Urothelium cell line (cell line): ENCODE data around the gene PGBD2.
"Not testable (repeated sequence)": the region's sequence is repeated elsewhere in the genome, so short reads cannot be mapped to it uniquely, and the experiment has no call there.

Experiments
- DNase-seq: peaks from one replicate; pipeline ENCODE4 v3.0.0; 2011; ENCODE audit warnings: low spot score, mixed read lengths
- FAIRE-seq: peaks from 2 replicates; lab custom pipeline; 2011; peaks lifted over from hg19 to GRCh38; lab: Jason Lieb, UNC

The PGBD2 gene

GRCh38 chr1:248906009-248906752 is at the start of gene PGBD2:
Gene PGBD2, plus strand, starts transcription at chr1:248906235. Its CDS starts 7,628 bp downstream, at chr1:248913863.
- DNase-seq (peak; percentile 90), FAIRE-seq (no peak)

GRCh38 chr1:248857201-248857600 is 48.8 kb upstream of the PGBD2 start:
- FAIRE-seq = no peak

GRCh38 chr1:248857749-248858095 is 48.3 kb upstream of the PGBD2 start:
- no peak for FAIRE-seq
- DNase-seq = no peak

More at GRCh38 chr1:248857201-248857600, 48.8 kb upstream of the PGBD2 start:
- no peak for DNase-seq

GRCh38 chr1:248858096-248858890 is 47.7 kb upstream of the PGBD2 start:
- no peak for FAIRE-seq
- peak; percentile 58 for DNase-seq

GRCh38 chr1:248858891-248859889 is 46.8 kb upstream of the PGBD2 start, which contains the start of gene ZNF692:
Gene ZNF692, minus strand, starts transcription at chr1:248859085. Its CDS starts 776 bp downstream, at chr1:248858309.
- DNase-seq (peak; percentile 92), FAIRE-seq (no peak)

GRCh38 chr1:248860007-248860406 is 46.0 kb upstream of the PGBD2 start:
- FAIRE-seq = no peak
- no peak for DNase-seq

- DNase-seq (no peak), FAIRE-seq (no peak)
Measured at GRCh38 chr1:248861616-248862015, 44.4 kb upstream of the PGBD2 start.

- FAIRE-seq = no peak
- no peak for DNase-seq
Measured at GRCh38 chr1:248862695-248862997, 43.4 kb upstream of the PGBD2 start.

- DNase-seq (peak; percentile 24), FAIRE-seq (no peak)
Measured at GRCh38 chr1:248862998-248863881, 42.8 kb upstream of the PGBD2 start.

- no peak for DNase-seq
- no peak for FAIRE-seq
Measured at GRCh38 chr1:248871837-248872401, 34.1 kb upstream of the PGBD2 start.

- no peak for FAIRE-seq
Measured at GRCh38 chr1:248872752-248873408, 33.2 kb upstream of the PGBD2 start.

GRCh38 chr1:248873409-248873992 is 32.5 kb upstream of the PGBD2 start:
- FAIRE-seq = no peak
- DNase-seq = peak; percentile 71

More at GRCh38 chr1:248872752-248873408, 33.2 kb upstream of the PGBD2 start:
- DNase-seq = peak; percentile 34

GRCh38 chr1:248873993-248874533 is 32.0 kb upstream of the PGBD2 start:
- peak; percentile 48 for DNase-seq
- FAIRE-seq = no peak

GRCh38 chr1:248881261-248881660 is 24.8 kb upstream of the PGBD2 start:
- DNase-seq (no peak), FAIRE-seq (no peak)

- not testable (repeated sequence) for FAIRE-seq, DNase-seq
Measured at GRCh38 chr1:248882427-248882826, 23.6 kb upstream of the PGBD2 start.

GRCh38 chr1:248884632-248885295 is 21.3 kb upstream of the PGBD2 start:
- DNase-seq (no peak), FAIRE-seq (no peak)

- DNase-seq (no peak), FAIRE-seq (no peak)
Measured at GRCh38 chr1:248885646-248886045, 20.4 kb upstream of the PGBD2 start.
